K562 (cell line): ENCODE results near the gene ANKRD12. TPM values are rescaled to one million over a fixed set of nuclear protein-coding genes. Genes with fewer than 3 reads are reported as not detected.

ENCODE experiments used
- ATAC-seq: fragments of 200-7000 bp; cut with Tn5 transposase; 3 replicates; pipeline ENCODE4 v1.9.1; 2020; ENCODE audit warnings: moderate library complexity
- BruUV-seq: library from RNA; stranded (reverse); fragments of 400-500 nt; replicated peaks from 2 replicates; lab custom pipeline; 2021; lab: Mats Ljungman, UMichigan
- CTCF ChIA-PET: fragments of 300-600 bp; formaldehyde crosslinking; extraction: SDS; loops from one replicate; lab custom pipeline; 2021; ENCODE audit warnings: low intra/inter-chr PET ratio; lab: Yijun Ruan, JAX
- POLR2A ChIA-PET: fragments of 300-600, 350-650 bp; sonication (Branson Sonifier 250); formaldehyde crosslinking; extraction: SDS; loops from one replicate; lab custom pipeline; 2021; ENCODE audit warnings: antibody characterized with exemption, inconsistent platforms; lab: Yijun Ruan, JAX
- DNase-seq, 4 experiments: peaks; one replicate each; pipeline versions ENCODE4 v3.0.0 to v3.0.0-alpha.2; 2011 to 2018; ENCODE audit warnings: low spot score in 3 of 4, mixed read lengths in 3 of 4; ENCODE audit errors: extremely low read depth in 1 of 4
- FAIRE-seq: peaks from 2 replicates; lab custom pipeline; 2011; peaks lifted over from hg19 to GRCh38; lab: Jason Lieb, UNC
- H2AFZ ChIP-seq: 2 replicates; pipeline ENCODE4 v1.6.0; 2011; ENCODE audit warnings: low read depth, low read length, control low read depth, inconsistent platforms
- H3K27ac ChIP-seq: fragments of 200-600 bp; 3 replicates; pipeline ENCODE4 v1.8.0; 2011; ENCODE audit warnings: low read depth, mild to moderate bottlenecking, control low read depth, inconsistent platforms, low read length, moderate library complexity, mixed read lengths; ENCODE audit errors: extremely low read depth
- H3K27me3 ChIP-seq, 2 experiments: fragments of 300-600 bp in 1 of 2; 2 replicates in 1 of 2; 3 replicates in 1 of 2; pipeline versions ENCODE4 v1.6.0 to v1.8.0; 2011; ENCODE audit warnings: inconsistent platforms in 2 of 2, low read length in 2 of 2, mild to moderate bottlenecking in 1 of 2, mixed read lengths in 1 of 2, moderate library complexity in 1 of 2; ENCODE audit not compliant: control insufficient read depth in 2 of 2, insufficient read depth in 2 of 2
- H3K36me3 ChIP-seq: fragments of 300-600 bp; 3 replicates; pipeline ENCODE4 v1.8.0; 2011; ENCODE audit warnings: mild to moderate bottlenecking, low read length, inconsistent platforms; ENCODE audit not compliant: control insufficient read depth, insufficient read depth
- H3K4me1 ChIP-seq, 2 experiments: fragments of 200-600 bp in 1 of 2; replicated peaks in 1 of 2; 2 replicates in 1 of 2; 3 replicates in 1 of 2; pipeline versions ENCODE4 v1.5.1 to v1.8.0; 2011; ENCODE audit warnings: inconsistent platforms in 2 of 2, low read length in 2 of 2, mild to moderate bottlenecking in 1 of 2, mixed read lengths in 1 of 2, moderate library complexity in 1 of 2; ENCODE audit not compliant: control insufficient read depth in 2 of 2, insufficient read depth in 2 of 2
- H3K4me2 ChIP-seq: 2 replicates; pipeline ENCODE4 v1.6.1; 2011; ENCODE audit warnings: low read length, control low read depth, inconsistent platforms, mixed read lengths; ENCODE audit not compliant: insufficient read depth
- H3K4me3 ChIP-seq: fragments of 200-600 bp; sonication (generic), shearing (Covaris generic); 2 replicates; pipeline ENCODE4 v1.5.1; 2016; ENCODE audit warnings: control low read depth, inconsistent platforms
- H3K79me2 ChIP-seq: fragments of 200-600 bp; 3 replicates; pipeline ENCODE4 v1.8.0; 2011; ENCODE audit warnings: low read length, inconsistent platforms; ENCODE audit not compliant: control insufficient read depth, insufficient read depth
- H3K9ac ChIP-seq, 2 experiments: 2 replicates each; pipeline versions ENCODE4 v1.6.0 to v1.6.1; 2011; ENCODE audit warnings: low read depth in 2 of 2, low read length in 2 of 2, control low read depth in 1 of 2, inconsistent platforms in 1 of 2, mild to moderate bottlenecking in 1 of 2, mixed read lengths in 1 of 2; ENCODE audit not compliant: insufficient read depth in 1 of 2
- H3K9me1 ChIP-seq: one replicate; pipeline ENCODE4 v1.6.0; 2011; ENCODE audit warnings: inconsistent platforms, mild to moderate bottlenecking, low read length, moderate library complexity; ENCODE audit not compliant: control insufficient read depth, insufficient read depth
- H3K9me3 ChIP-seq: replicated peaks from 2 replicates; pipeline ENCODE4 v1.5.1; 2011; ENCODE audit warnings: low read depth, low read length, inconsistent platforms; ENCODE audit not compliant: control insufficient read depth, insufficient read depth
- H4K20me1 ChIP-seq: replicated peaks from 2 replicates; pipeline ENCODE4 v1.6.1; 2011; ENCODE audit warnings: low read length, inconsistent platforms, mixed read lengths; ENCODE audit not compliant: control insufficient read depth, insufficient read depth
- FOSL1 ChIP-seq: fragments of 200-800 bp; sonication (Bioruptor generic); conservative IDR thresholded peaks from 2 replicates; pipeline ENCODE4 v1.6.1; 2016; ENCODE audit warnings: missing genetic modification characterization, missing compliant biosample characterization
- FOXJ2 ChIP-seq: fragments of 200-800 bp; sonication (Bioruptor generic); IDR thresholded peaks from 2 replicates; pipeline ENCODE4 v1.6.1; 2016; ENCODE audit warnings: missing genetic modification characterization, missing compliant biosample characterization
- HDAC3 ChIP-seq: fragments of 450-650 bp; IDR thresholded peaks from 2 replicates; pipeline ENCODE4 v1.6.1; 2018; ENCODE audit warnings: borderline replicate concordance, mild to moderate bottlenecking, moderate library complexity; ENCODE audit not compliant: partially characterized antibody
- MIER1 ChIP-seq: fragments of 450-650 bp; IDR thresholded peaks from 2 replicates; pipeline ENCODE4 v1.6.1; 2016; ENCODE audit warnings: antibody characterized with exemption, mild to moderate bottlenecking, low read depth
- MTA2 ChIP-seq: fragments of 450-650 bp; IDR thresholded peaks from 2 replicates; pipeline ENCODE4 v1.6.1; 2016; ENCODE audit warnings: low read depth
- NCOA1 ChIP-seq: fragments of 450-650 bp; IDR thresholded peaks from 2 replicates; pipeline ENCODE4 v1.6.1; 2016; ENCODE audit warnings: low read depth
- RBM14 ChIP-seq: fragments of 200-400 bp; formaldehyde crosslinking; IDR thresholded peaks from 2 replicates; pipeline ENCODE4 v1.6.1; 2018; ENCODE audit warnings: low read depth, mild to moderate bottlenecking, low read length, moderate library complexity, borderline replicate concordance; ENCODE audit not compliant: insufficient read depth
- RHOXF2B ChIP-seq: fragments of 250-450 bp; sonication (Bioruptor Pico); conservative IDR thresholded peaks from 2 replicates; pipeline ENCODE4 v1.5.1; 2021
- SMAD2 ChIP-seq: fragments of 150-350 bp; IDR thresholded peaks from 2 replicates; pipeline ENCODE4 v1.6.1; 2014; ENCODE audit warnings: low read depth, mild to moderate bottlenecking, low read length
- THAP7 ChIP-seq: fragments of 250-450 bp; sonication (Bioruptor Pico); IDR thresholded peaks from 2 replicates; pipeline ENCODE4 v1.5.0; 2021
- ZBTB33 ChIP-seq: sonication (generic); formaldehyde crosslinking; IDR thresholded peaks from 2 replicates; pipeline ENCODE4 v1.8.1; 2023; ENCODE audit warnings: mild to moderate bottlenecking, missing genetic modification reagents
- ZNF449 ChIP-seq: fragments of 250-450 bp; sonication (Bioruptor Pico); IDR thresholded peaks from 2 replicates; pipeline ENCODE4 v1.8.0; 2022; ENCODE audit warnings: moderate library complexity, mild to moderate bottlenecking, inconsistent platforms
- ZNF512 ChIP-seq: IDR thresholded peaks from 2 replicates; pipeline ENCODE4 v1.6.1; 2016; ENCODE audit warnings: missing genetic modification characterization, missing compliant biosample characterization
- WGBS: fragments of 100-300 bp; shearing (Covaris generic); methylation state at CpG from one replicate; pipeline ENCODE4 v1.1.6; 2016; ENCODE audit warnings: low coverage, mixed read lengths; ENCODE audit not compliant: insufficient coverage; ENCODE audit errors: missing lambda C conversion rate; 5-methylcytosine and 5-hydroxymethylcytosine counted together
- in situ Hi-C: fragments of 300-500 bp; cut with MboI; formaldehyde crosslinking; loops from 4 replicates; pipeline ENCODE4 v1.15.0; 2018; ENCODE audit warnings: inconsistent platforms, mixed read lengths
- intact Hi-C: fragments of 100-400 bp; cut with micrococcal nuclease; formaldehyde crosslinking; loops from 2 replicates; pipeline ENCODE4 v1.14.2; 2022
- polyA plus RNA-seq, 8 experiments: library from polyadenylated mRNA; depleted of rRNA in 4 of 8; stranded (reverse) in 5 of 8; unstranded in 3 of 8; fragments of >200 nt; fragmentation: Nextera tagmentation in 2 of 8; fragmentation: Illumina TruSeq in 1 of 8; extraction: Ambion mirVana in 2 of 8; extraction: Trizol in 1 of 8; gene quantifications; 2 replicates each; pipeline versions ENCODE4 v1.2.1 to v1.2.3, GENCODE V29; 2011 to 2014; ENCODE audit warnings: inconsistent platforms in 1 of 8, missing spikeins in 1 of 8
- total RNA-seq, 7 experiments: library from RNA; depleted of rRNA in 6 of 7; stranded (reverse); fragments of >200 nt in 6 of 7; fragmentation: Illumina TruSeq in 2 of 7; extraction: Trizol in 2 of 7; gene quantifications; 2 replicates each; pipeline versions ENCODE4 v1.2.1 to v1.2.3, GENCODE V29; 2011 to 2021; ENCODE audit warnings: low replicate concordance in 1 of 7
- TF ChIP-seq, protein P1 (sequence below): fragments of 250-450 bp; sonication (Bioruptor Pico); IDR thresholded peaks from 2 replicates; pipeline ENCODE4 v1.5.0; 2020; ENCODE audit warnings: mild to moderate bottlenecking

ANKRD12 gene
- total and polyA plus RNA-seq, 9 of the 15 experiments (the other 6 are each of a cell fraction or from before 2014, with no cell fraction given): 6.6 to 28.2 (median 16.0) TPM

DNA sequence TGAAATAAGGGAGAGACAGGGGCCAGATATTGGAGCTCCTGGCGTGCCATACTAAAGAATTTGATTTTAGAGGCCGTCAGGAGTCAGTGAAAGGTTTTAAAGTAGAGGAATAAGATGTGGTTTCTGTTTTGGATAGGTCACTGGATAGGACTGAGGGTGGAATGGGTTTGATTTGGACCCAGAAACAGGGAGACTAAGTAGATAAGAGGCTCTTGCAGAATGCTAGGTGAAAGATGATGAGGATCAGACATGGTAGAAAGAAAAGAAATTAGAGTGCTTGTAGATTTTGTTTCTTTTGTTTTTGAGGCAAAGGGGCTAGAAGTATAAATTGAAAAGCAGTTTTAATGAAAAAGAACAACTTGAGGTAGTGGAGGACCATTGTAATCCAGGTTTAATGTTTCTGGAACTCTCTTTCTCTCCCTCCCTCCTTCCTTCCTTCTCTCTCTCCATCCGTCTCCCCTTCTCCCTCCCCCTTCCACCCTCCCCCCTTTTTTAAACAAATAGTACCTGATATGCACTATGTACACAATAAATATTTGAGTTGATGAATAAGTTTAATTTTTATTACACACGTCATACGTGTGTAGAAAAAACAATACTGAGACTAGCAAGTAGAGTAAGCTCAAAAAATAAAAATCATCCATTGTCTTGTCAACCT is 32.2 kb upstream of the ANKRD12 start:
- WGBS: 1% methylated on average over 4 of the region's 5 CpGs
- Histone ChIP-seq H3K36me3 (peaks cover 54% of the 10 kb centered on the region), H3K9me1 (no peaks in the 10 kb centered on the region), H3K9ac (peak overlapping the region; percentile 26 to 82; a peak in 3 of 4 replicates), H2AFZ (no peak overlapping the region), H3K4me2 (peak overlapping the region; percentile 84), H4K20me1 (peaks cover 34% of the 10 kb centered on the region), H3K4me1 (peaks cover 8 to 27% of the 10 kb centered on the region in 2 experiments), H3K4me3 (peak overlapping the region; percentile 51), H3K79me2 (peaks cover 81% of the 10 kb centered on the region), H3K27ac (peak overlapping the region; percentile 75), H3K27me3 (no peaks in the 10 kb centered on the region), H3K9me3 (no peaks in the 10 kb centered on the region)
- ChIA-PET CTCF (interaction anchor here (0.6 kb wide), 1 partner anchor 407 kb away, joined by 6 read pairs; no protein-coding TSS in a partner anchor), POLR2A (interaction anchor here (0.7 to 4.6 kb wide), 9 partner anchors 10 to 194 kb away, joined by 3 to 53 read pairs (median 3); no protein-coding TSS in a partner anchor)
- peak; percentile 4; the same call in 1 of the 3 replicates for ATAC-seq
- in situ Hi-C loops: no loop called here
- BruUV-seq: no TSS peak
- peak in 1 of 4 experiments; percentile 36 for DNase-seq
- intact Hi-C loops: no loop called here
- no peak for FAIRE-seq
- no peak for TF ChIP-seq NCOA1
- TF ChIP-seq FOSL1 (tag): no peak
- no peak for TF ChIP-seq ZNF512
- no peak for TF ChIP-seq THAP7
- 0 out of 2 replicates have a peak, but pooled peaks have one; percentile 17 for TF ChIP-seq FOXJ2
- no peak for TF ChIP-seq ZNF449 (CRISPR knock-in tag)
- TF ChIP-seq MTA2: peak; percentile 9; the same call in 1 of the 2 replicates
- TF ChIP-seq SMAD2: no peak
- TF ChIP-seq, protein P1, sequence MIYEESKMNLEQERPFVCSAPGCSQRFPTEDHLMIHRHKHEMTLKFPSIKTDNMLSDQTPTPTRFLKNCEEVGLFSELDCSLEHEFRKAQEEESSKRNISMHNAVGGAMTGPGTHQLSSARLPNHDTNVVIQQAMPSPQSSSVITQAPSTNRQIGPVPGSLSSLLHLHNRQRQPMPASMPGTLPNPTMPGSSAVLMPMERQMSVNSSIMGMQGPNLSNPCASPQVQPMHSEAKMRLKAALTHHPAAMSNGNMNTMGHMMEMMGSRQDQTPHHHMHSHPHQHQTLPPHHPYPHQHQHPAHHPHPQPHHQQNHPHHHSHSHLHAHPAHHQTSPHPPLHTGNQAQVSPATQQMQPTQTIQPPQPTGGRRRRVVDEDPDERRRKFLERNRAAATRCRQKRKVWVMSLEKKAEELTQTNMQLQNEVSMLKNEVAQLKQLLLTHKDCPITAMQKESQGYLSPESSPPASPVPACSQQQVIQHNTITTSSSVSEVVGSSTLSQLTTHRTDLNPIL: no peak
- TF ChIP-seq MIER1: no peak
- TF ChIP-seq RHOXF2B: no peak
- TF ChIP-seq ZBTB33 (CRISPR knock-in tag): no peak
- no peak for TF ChIP-seq HDAC3
- no peak for TF ChIP-seq RBM14
